ENCODE data around the gene TXNDC2.
"Not testable (repeated sequence)": the region's sequence is repeated elsewhere in the genome, so short reads cannot be mapped to it uniquely, and the experiment has no call there.

GRCh38 chr18:9899550-9899930 lies 13.8 kb downstream of the TXNDC2 start:
- TF ChIP-seq CTCF (conservative IDR thresholded peaks at IDR 0.05; ENCODE audit: low read depth, low read length); SMC3 (IDR thresholded peaks at IDR 0.05; ENCODE audit: low read depth, low read length); MXI1 (IDR thresholded peaks at IDR 0.05; ENCODE audit: borderline replicate concordance, low read depth, low read length); RAD21 (IDR thresholded peaks at IDR 0.05; ENCODE audit: low read length); POLR2A (IDR thresholded peaks at IDR 0.05; ENCODE audit: low read depth, low read length); BHLHE40 (IDR thresholded peaks at IDR 0.05; ENCODE audit: low read depth, low read length); CEBPB (IDR thresholded peaks at IDR 0.05; ENCODE audit: low read depth, low read length); USF2 (IDR thresholded peaks at IDR 0.05; ENCODE audit: low read depth, low read length); MAFK (IDR thresholded peaks at IDR 0.05; ENCODE audit: low read depth, low read length): not testable (repeated sequence)
